IPS-18c (cell line): ENCODE data around the gene PLAU.
"Not testable (repeated sequence)": the region's sequence is repeated elsewhere in the genome, so short reads cannot be mapped to it uniquely, and the experiment has no call there.

Experiments used
- H3K4me3 ChIP-seq: 2 replicates; pipeline ENCODE4 v1.7.0; 2013; ENCODE audit warnings: low read depth, mild to moderate bottlenecking, low read length, moderate library complexity; ENCODE audit not compliant: insufficient read depth
- H3K9me3 ChIP-seq: one replicate; pipeline ENCODE4 v1.6.1; 2013; ENCODE audit warnings: mild to moderate bottlenecking, low read length, moderate library complexity; ENCODE audit not compliant: control insufficient read depth, insufficient read depth

Gene PLAU

GRCh38 chr10:73890261-73890660 is 20.7 kb upstream of the PLAU start:
- no peak overlapping the region for H3K4me3 ChIP-seq
- H3K9me3 ChIP-seq = no peaks in the 10 kb centered on the region

GRCh38 chr10:73890830-73891229 is 20.1 kb upstream of the PLAU start:
- not testable (repeated sequence) for H3K4me3 ChIP-seq, H3K9me3 ChIP-seq

- no peak overlapping the region for H3K4me3 ChIP-seq
- H3K9me3 ChIP-seq = no peaks in the 10 kb centered on the region
These were observed 19.4 kb upstream of the PLAU start for GRCh38 chr10:73891540-73891939.

- H3K9me3 ChIP-seq = no peaks in the 10 kb centered on the region
- H3K4me3 ChIP-seq = no peak overlapping the region
These were observed 18.5 kb upstream of the PLAU start for GRCh38 chr10:73892310-73893030.

GRCh38 chr10:73893426-73893825 is 17.5 kb upstream of the PLAU start:
- Histone ChIP-seq H3K4me3 (no peak overlapping the region), H3K9me3 (no peaks in the 10 kb centered on the region)

GRCh38 chr10:73894245-73894971 is 16.5 kb upstream of the PLAU start:
- Histone ChIP-seq H3K9me3 (no peaks in the 10 kb centered on the region), H3K4me3 (no peak overlapping the region)

- H3K4me3 ChIP-seq, H3K9me3 ChIP-seq: not testable (repeated sequence)
These were observed 15.6 kb upstream of the PLAU start for GRCh38 chr10:73895381-73895780.

GRCh38 chr10:73897693-73898092 is 13.2 kb upstream of the PLAU start:
- Histone ChIP-seq H3K4me3 (no peak overlapping the region), H3K9me3 (no peaks in the 10 kb centered on the region)

- Histone ChIP-seq H3K4me3 (no peak overlapping the region), H3K9me3 (no peaks in the 10 kb centered on the region)
These were observed 12.1 kb upstream of the PLAU start for GRCh38 chr10:73898730-73899410.

- Histone ChIP-seq H3K4me3 (no peak overlapping the region), H3K9me3 (no peaks in the 10 kb centered on the region)
These were observed 11.5 kb upstream of the PLAU start for GRCh38 chr10:73899423-73899822.

GRCh38 chr10:73900064-73900463 is 10.9 kb upstream of the PLAU start:
- Histone ChIP-seq H3K4me3 (no peak overlapping the region), H3K9me3 (no peaks in the 10 kb centered on the region)

GRCh38 chr10:73901261-73901660 is 9.7 kb upstream of the PLAU start:
- H3K9me3 ChIP-seq = no peaks in the 10 kb centered on the region
- H3K4me3 ChIP-seq = no peak overlapping the region

- no peaks in the 10 kb centered on the region for H3K9me3 ChIP-seq
- no peak overlapping the region for H3K4me3 ChIP-seq
These were observed 8.6 kb upstream of the PLAU start for GRCh38 chr10:73902351-73902750.

- H3K9me3 ChIP-seq = no peaks in the 10 kb centered on the region
- no peak overlapping the region for H3K4me3 ChIP-seq
These were observed 5.5 kb upstream of the PLAU start for GRCh38 chr10:73905256-73906020.

GRCh38 chr10:73906524-73907447 is 4.1 kb upstream of the PLAU start:
- no peaks in the 10 kb centered on the region for H3K9me3 ChIP-seq
- no peak overlapping the region for H3K4me3 ChIP-seq

- H3K4me3 ChIP-seq = 0 out of 2 replicates have a peak overlapping the region, but pooled peaks have one; percentile 21
- no peaks in the 10 kb centered on the region for H3K9me3 ChIP-seq
These were observed 3.0 kb upstream of the PLAU start for GRCh38 chr10:73907841-73908517.
